GM23338 (cell line): Measurements from ENCODE around the gene CDK5R1.

ENCODE experiments used
- CREB1 ChIP-seq: fragments of 250-450 bp; sonication (Bioruptor Pico); IDR thresholded peaks from 2 replicates; pipeline ENCODE4 v1.5.0; 2020; ENCODE audit warnings: low read depth, mild to moderate bottlenecking, moderate library complexity
- EZH2 ChIP-seq: fragments of 200-600 bp; sonication (generic); IDR thresholded peaks from one replicate; pipeline ENCODE4 v1.8.0; 2017; ENCODE audit warnings: antibody characterized with exemption, mild to moderate bottlenecking, low read depth; ENCODE audit not compliant: unreplicated experiment
- EZH2phosphoT487 ChIP-seq: fragments of 200-600 bp; sonication (generic); IDR thresholded peaks from one replicate; pipeline ENCODE4 v1.8.1; 2018; ENCODE audit warnings: antibody characterized with exemption; ENCODE audit not compliant: unreplicated experiment
- JUNB ChIP-seq: IDR thresholded peaks from one replicate; pipeline ENCODE4 v1.6.1; 2016; ENCODE audit warnings: antibody characterized with exemption; ENCODE audit not compliant: unreplicated experiment
- POLR2AphosphoS5 ChIP-seq: IDR thresholded peaks from 2 replicates; pipeline ENCODE4 v1.6.1; 2016; ENCODE audit warnings: antibody characterized with exemption, low read depth
- TF ChIP-seq, protein P1 (sequence below), 2 experiments: fragments of 200-600 bp in 1 of 2; sonication (generic) in 1 of 2; conservative IDR thresholded peaks; 2 replicates each; pipeline versions ENCODE4 v1.5.1 to v1.6.1; 2016 to 2017; ENCODE audit warnings: antibody characterized with exemption in 2 of 2, low read depth in 2 of 2, mild to moderate bottlenecking in 2 of 2, moderate library complexity in 1 of 2
- TF ChIP-seq, protein P2 (sequence below): IDR thresholded peaks from one replicate; pipeline ENCODE4 v1.6.1; 2018; ENCODE audit warnings: antibody characterized with exemption; ENCODE audit not compliant: unreplicated experiment
- TF ChIP-seq, protein P3 (sequence below): fragments of 250-450 bp; sonication (Bioruptor Pico); IDR thresholded peaks from 2 replicates; pipeline ENCODE4 v1.5.0; 2020; ENCODE audit warnings: mild to moderate bottlenecking, moderate library complexity

DNA sequence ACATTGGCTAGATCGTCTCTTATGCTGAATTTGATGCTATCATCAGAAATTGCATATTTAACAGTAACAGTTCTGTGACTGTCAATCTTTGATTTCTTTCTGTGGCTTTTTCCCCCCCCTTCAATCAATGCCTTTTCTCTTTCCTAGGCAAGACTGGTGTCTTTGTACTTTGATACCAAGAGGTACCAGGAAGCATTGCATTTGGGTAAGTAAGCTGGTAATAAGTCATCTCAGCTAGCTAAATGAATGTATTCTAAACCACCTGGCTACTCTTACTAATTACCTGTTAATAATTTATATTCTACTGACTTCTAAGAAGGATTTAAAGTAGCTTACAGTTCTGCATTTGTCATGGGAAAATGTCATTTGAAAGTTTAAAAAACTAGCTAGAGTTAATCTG is 22.4 kb upstream of the CDK5R1 start:
- TF ChIP-seq, protein P1, sequence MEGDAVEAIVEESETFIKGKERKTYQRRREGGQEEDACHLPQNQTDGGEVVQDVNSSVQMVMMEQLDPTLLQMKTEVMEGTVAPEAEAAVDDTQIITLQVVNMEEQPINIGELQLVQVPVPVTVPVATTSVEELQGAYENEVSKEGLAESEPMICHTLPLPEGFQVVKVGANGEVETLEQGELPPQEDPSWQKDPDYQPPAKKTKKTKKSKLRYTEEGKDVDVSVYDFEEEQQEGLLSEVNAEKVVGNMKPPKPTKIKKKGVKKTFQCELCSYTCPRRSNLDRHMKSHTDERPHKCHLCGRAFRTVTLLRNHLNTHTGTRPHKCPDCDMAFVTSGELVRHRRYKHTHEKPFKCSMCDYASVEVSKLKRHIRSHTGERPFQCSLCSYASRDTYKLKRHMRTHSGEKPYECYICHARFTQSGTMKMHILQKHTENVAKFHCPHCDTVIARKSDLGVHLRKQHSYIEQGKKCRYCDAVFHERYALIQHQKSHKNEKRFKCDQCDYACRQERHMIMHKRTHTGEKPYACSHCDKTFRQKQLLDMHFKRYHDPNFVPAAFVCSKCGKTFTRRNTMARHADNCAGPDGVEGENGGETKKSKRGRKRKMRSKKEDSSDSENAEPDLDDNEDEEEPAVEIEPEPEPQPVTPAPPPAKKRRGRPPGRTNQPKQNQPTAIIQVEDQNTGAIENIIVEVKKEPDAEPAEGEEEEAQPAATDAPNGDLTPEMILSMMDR (conservative IDR thresholded peaks at IDR 0.05; ENCODE audit: low read depth in 2 of 2) = no peak
- no peak for TF ChIP-seq POLR2AphosphoS5
- no peak for TF ChIP-seq JUNB
- TF ChIP-seq, protein P2, sequence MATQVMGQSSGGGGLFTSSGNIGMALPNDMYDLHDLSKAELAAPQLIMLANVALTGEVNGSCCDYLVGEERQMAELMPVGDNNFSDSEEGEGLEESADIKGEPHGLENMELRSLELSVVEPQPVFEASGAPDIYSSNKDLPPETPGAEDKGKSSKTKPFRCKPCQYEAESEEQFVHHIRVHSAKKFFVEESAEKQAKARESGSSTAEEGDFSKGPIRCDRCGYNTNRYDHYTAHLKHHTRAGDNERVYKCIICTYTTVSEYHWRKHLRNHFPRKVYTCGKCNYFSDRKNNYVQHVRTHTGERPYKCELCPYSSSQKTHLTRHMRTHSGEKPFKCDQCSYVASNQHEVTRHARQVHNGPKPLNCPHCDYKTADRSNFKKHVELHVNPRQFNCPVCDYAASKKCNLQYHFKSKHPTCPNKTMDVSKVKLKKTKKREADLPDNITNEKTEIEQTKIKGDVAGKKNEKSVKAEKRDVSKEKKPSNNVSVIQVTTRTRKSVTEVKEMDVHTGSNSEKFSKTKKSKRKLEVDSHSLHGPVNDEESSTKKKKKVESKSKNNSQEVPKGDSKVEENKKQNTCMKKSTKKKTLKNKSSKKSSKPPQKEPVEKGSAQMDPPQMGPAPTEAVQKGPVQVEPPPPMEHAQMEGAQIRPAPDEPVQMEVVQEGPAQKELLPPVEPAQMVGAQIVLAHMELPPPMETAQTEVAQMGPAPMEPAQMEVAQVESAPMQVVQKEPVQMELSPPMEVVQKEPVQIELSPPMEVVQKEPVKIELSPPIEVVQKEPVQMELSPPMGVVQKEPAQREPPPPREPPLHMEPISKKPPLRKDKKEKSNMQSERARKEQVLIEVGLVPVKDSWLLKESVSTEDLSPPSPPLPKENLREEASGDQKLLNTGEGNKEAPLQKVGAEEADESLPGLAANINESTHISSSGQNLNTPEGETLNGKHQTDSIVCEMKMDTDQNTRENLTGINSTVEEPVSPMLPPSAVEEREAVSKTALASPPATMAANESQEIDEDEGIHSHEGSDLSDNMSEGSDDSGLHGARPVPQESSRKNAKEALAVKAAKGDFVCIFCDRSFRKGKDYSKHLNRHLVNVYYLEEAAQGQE = no peak
- TF ChIP-seq EZH2phosphoT487 = no peak
- TF ChIP-seq EZH2 = no peak
- TF ChIP-seq, protein P3, sequence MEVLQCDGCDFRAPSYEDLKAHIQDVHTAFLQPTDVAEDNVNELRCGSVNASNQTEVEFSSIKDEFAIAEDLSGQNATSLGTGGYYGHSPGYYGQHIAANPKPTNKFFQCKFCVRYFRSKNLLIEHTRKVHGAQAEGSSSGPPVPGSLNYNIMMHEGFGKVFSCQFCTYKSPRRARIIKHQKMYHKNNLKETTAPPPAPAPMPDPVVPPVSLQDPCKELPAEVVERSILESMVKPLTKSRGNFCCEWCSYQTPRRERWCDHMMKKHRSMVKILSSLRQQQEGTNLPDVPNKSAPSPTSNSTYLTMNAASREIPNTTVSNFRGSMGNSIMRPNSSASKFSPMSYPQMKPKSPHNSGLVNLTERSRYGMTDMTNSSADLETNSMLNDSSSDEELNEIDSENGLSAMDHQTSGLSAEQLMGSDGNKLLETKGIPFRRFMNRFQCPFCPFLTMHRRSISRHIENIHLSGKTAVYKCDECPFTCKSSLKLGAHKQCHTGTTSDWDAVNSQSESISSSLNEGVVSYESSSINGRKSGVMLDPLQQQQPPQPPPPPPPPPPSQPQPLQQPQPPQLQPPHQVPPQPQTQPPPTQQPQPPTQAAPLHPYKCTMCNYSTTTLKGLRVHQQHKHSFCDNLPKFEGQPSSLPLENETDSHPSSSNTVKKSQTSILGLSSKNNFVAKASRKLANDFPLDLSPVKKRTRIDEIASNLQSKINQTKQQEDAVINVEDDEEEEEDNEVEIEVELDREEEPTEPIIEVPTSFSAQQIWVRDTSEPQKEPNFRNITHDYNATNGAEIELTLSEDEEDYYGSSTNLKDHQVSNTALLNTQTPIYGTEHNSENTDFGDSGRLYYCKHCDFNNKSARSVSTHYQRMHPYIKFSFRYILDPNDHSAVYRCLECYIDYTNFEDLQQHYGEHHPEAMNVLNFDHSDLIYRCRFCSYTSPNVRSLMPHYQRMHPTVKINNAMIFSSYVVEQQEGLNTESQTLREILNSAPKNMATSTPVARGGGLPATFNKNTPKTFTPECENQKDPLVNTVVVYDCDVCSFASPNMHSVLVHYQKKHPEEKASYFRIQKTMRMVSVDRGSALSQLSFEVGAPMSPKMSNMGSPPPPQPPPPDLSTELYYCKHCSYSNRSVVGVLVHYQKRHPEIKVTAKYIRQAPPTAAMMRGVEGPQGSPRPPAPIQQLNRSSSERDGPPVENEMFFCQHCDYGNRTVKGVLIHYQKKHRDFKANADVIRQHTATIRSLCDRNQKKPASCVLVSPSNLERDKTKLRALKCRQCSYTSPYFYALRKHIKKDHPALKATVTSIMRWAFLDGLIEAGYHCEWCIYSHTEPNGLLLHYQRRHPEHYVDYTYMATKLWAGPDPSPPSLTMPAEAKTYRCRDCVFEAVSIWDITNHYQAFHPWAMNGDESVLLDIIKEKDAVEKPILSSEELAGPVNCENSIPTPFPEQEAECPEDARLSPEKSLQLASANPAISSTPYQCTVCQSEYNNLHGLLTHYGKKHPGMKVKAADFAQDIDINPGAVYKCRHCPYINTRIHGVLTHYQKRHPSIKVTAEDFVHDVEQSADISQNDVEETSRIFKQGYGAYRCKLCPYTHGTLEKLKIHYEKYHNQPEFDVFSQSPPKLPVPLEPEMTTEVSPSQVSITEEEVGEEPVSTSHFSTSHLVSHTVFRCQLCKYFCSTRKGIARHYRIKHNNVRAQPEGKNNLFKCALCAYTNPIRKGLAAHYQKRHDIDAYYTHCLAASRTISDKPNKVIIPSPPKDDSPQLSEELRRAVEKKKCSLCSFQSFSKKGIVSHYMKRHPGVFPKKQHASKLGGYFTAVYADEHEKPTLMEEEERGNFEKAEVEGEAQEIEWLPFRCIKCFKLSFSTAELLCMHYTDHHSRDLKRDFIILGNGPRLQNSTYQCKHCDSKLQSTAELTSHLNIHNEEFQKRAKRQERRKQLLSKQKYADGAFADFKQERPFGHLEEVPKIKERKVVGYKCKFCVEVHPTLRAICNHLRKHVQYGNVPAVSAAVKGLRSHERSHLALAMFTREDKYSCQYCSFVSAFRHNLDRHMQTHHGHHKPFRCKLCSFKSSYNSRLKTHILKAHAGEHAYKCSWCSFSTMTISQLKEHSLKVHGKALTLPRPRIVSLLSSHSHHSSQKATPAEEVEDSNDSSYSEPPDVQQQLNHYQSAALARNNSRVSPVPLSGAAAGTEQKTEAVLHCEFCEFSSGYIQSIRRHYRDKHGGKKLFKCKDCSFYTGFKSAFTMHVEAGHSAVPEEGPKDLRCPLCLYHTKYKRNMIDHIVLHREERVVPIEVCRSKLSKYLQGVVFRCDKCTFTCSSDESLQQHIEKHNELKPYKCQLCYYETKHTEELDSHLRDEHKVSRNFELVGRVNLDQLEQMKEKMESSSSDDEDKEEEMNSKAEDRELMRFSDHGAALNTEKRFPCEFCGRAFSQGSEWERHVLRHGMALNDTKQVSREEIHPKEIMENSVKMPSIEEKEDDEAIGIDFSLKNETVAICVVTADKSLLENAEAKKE (CRISPR knock-in tag) = no peak
- no peak for TF ChIP-seq CREB1 (CRISPR knock-in tag)
